Tibial nerve (tissue), 4 donors: ENCODE results near the gene CTNS.

Experiments used
- EP300 ChIP-seq, 2 donors: sonication (generic); formaldehyde crosslinking; IDR thresholded peaks; one replicate each; pipeline ENCODE4 v1.6.1; 2017; ENCODE audit warnings: antibody characterized with exemption in 2 of 2, mild to moderate bottlenecking in 1 of 2
- TF ChIP-seq, protein P1 (sequence below), 5 experiments: fragments of 200-600 bp in 3 of 5; fragments of 450-650 bp in 2 of 5; sonication (generic) in 3 of 5; IDR thresholded peaks; one replicate each; pipeline ENCODE4 v1.5.1; 2016 to 2019; ENCODE audit warnings: antibody characterized with exemption in 5 of 5, mild to moderate bottlenecking in 3 of 5, moderate library complexity in 2 of 5

DNA sequence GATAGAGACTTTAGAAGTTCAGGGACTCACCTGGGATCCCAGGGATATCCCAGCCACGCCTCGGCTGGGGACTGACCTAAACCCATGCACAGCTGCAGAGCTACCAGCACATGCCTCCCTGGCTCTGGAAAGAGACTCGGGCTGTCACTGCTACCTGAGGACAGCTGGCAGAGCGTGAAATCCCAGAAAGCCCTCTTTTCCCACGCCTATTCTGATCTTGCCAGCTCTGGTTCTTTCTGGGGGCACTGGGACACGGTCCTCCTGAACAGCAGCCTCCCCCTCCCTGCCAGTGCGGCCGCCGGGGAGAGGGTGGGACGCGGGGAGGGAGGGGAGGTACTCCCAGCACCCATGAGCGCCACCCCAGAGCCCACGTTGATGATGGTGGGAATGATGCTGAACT lies 48.6 kb downstream of the CTNS start:
- TF ChIP-seq EP300 (IDR thresholded peaks at IDR 0.05) = no peak
- TF ChIP-seq, protein P1, sequence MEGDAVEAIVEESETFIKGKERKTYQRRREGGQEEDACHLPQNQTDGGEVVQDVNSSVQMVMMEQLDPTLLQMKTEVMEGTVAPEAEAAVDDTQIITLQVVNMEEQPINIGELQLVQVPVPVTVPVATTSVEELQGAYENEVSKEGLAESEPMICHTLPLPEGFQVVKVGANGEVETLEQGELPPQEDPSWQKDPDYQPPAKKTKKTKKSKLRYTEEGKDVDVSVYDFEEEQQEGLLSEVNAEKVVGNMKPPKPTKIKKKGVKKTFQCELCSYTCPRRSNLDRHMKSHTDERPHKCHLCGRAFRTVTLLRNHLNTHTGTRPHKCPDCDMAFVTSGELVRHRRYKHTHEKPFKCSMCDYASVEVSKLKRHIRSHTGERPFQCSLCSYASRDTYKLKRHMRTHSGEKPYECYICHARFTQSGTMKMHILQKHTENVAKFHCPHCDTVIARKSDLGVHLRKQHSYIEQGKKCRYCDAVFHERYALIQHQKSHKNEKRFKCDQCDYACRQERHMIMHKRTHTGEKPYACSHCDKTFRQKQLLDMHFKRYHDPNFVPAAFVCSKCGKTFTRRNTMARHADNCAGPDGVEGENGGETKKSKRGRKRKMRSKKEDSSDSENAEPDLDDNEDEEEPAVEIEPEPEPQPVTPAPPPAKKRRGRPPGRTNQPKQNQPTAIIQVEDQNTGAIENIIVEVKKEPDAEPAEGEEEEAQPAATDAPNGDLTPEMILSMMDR (IDR thresholded peaks at IDR 0.05) = no peak
